Vagina (tissue), 2 donors: ENCODE data around the gene TESMIN. TPM values are rescaled to one million over a fixed set of nuclear protein-coding genes. Genes with fewer than 3 reads are reported as not detected.

Experiments
- DNase-seq, 2 donors: peaks; one replicate each; pipeline ENCODE4 v3.0.0-alpha.2; 2017; ENCODE audit errors: extremely low spot score in 2 of 2
- H3K27ac ChIP-seq: fragments of 200-600 bp; sonication (generic); one replicate; pipeline ENCODE4 v1.5.1; 2019
- H3K27me3 ChIP-seq: fragments of 200-600 bp; sonication (generic); one replicate; pipeline ENCODE4 v1.5.1; 2019
- H3K36me3 ChIP-seq, 2 donors: fragments of 200-600 bp; sonication (generic); one replicate each; pipeline ENCODE4 v1.5.1; 2017 to 2019
- H3K4me1 ChIP-seq: fragments of 200-600 bp; sonication (generic); one replicate; pipeline ENCODE4 v1.5.1; 2019
- H3K4me3 ChIP-seq, 2 donors: fragments of 200-600 bp; sonication (generic); 1 replicate in 1 of 2; 2 replicates in 1 of 2; pipeline ENCODE4 v1.5.1; 2016 to 2019
- H3K9me3 ChIP-seq: fragments of 200-600 bp; sonication (generic); one replicate; pipeline ENCODE4 v1.5.1; 2019
- POLR2A ChIP-seq, 2 donors: fragments of 450-650 bp; IDR thresholded peaks; one replicate each; pipeline ENCODE4 v1.6.1; 2017; ENCODE audit warnings: antibody characterized with exemption in 2 of 2, mild to moderate bottlenecking in 2 of 2, moderate library complexity in 2 of 2
- POLR2AphosphoS5 ChIP-seq, 2 donors: sonication (generic); formaldehyde crosslinking; IDR thresholded peaks; one replicate each; pipeline ENCODE4 v1.9.0; 2017; ENCODE audit warnings: antibody characterized with exemption in 2 of 2, mild to moderate bottlenecking in 2 of 2, low read depth in 1 of 2; ENCODE audit not compliant: insufficient read depth in 1 of 2
- intact Hi-C: fragments of 100-400 bp; cut with DNase I; formaldehyde crosslinking; loops from one replicate; pipeline ENCODE4 v1.15.1; 2023
- total RNA-seq: library from RNA; depleted of rRNA; stranded (reverse); fragments of >200 nt; gene quantifications from one replicate; pipeline ENCODE4 v1.2.3, GENCODE V29; 2016
- TF ChIP-seq, protein P1 (sequence below), 3 experiments: fragments of 450-650 bp in 2 of 3; fragments of 200-600 bp in 1 of 3; sonication (generic) in 1 of 3; IDR thresholded peaks; one replicate each; pipeline ENCODE4 v1.5.1; 2017 to 2019; ENCODE audit warnings: antibody characterized with exemption in 3 of 3, mild to moderate bottlenecking in 2 of 3, moderate library complexity in 2 of 3

The TESMIN gene
- total RNA-seq, 1 donor from 2014 or later, result 8.3 TPM

DNA sequence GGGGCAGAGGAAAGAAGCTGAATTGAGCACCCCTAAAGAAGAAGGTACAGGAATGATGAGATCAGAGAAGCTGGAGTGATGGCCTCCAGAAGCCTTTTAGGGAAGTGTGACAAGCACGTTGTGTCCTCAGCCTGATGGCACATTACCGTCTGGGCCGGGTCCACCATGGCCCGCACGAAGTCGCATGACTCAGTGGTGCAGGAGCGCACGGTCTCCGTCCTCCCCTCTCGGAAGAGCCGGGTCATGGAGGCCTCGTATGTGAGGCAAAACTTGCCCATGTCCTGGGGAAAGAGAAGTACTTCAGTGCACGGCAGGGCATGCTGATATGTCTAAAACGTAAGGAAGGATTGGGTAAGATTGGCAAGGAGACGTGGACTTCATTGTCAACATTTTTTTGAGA is 11.2 kb upstream of the TESMIN start:
- Histone ChIP-seq H3K27me3 (no peaks in the 10 kb centered on the region), H3K4me1 (no peaks in the 10 kb centered on the region), H3K9me3 (no peaks in the 10 kb centered on the region), H3K27ac (no peak overlapping the region), H3K4me3 (no peak overlapping the region), H3K36me3 (peaks cover 0 to 67% of the 10 kb centered on the region in 2 donors)
- TF ChIP-seq, protein P1, sequence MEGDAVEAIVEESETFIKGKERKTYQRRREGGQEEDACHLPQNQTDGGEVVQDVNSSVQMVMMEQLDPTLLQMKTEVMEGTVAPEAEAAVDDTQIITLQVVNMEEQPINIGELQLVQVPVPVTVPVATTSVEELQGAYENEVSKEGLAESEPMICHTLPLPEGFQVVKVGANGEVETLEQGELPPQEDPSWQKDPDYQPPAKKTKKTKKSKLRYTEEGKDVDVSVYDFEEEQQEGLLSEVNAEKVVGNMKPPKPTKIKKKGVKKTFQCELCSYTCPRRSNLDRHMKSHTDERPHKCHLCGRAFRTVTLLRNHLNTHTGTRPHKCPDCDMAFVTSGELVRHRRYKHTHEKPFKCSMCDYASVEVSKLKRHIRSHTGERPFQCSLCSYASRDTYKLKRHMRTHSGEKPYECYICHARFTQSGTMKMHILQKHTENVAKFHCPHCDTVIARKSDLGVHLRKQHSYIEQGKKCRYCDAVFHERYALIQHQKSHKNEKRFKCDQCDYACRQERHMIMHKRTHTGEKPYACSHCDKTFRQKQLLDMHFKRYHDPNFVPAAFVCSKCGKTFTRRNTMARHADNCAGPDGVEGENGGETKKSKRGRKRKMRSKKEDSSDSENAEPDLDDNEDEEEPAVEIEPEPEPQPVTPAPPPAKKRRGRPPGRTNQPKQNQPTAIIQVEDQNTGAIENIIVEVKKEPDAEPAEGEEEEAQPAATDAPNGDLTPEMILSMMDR (IDR thresholded peaks at IDR 0.05), result no peak
- TF ChIP-seq POLR2A (IDR thresholded peaks at IDR 0.05) (no peak), POLR2AphosphoS5 (IDR thresholded peaks at IDR 0.05; ENCODE audit: insufficient read depth in 1 of 2, low read depth in 1 of 2) (no peak)
- no peak for DNase-seq
- intact Hi-C loops, result no loop called here

DNA sequence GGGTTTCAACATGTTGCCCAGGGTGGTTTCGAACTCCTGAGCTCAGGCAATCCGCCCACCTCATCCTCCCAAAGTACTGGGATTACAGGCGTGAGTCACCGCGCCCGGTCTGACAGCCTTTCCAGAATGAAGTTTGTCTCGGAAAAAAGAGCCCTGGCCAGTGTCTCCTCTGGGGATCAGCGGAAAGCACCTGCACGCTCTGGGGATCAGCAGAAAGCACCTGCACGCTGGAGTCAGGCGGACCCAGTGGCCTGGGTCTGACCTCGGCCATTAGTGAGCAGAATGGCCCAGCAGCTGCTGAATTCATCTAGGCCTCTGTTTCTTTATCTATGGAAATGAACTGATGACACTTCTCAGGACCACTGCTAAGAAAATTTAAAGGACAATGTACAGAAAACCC is 10.5 kb upstream of the TESMIN start:
- no peak overlapping the region for H3K4me3 ChIP-seq
- H3K4me1 ChIP-seq, result no peaks in the 10 kb centered on the region
- H3K27me3 ChIP-seq, result no peaks in the 10 kb centered on the region
- TF ChIP-seq, protein P1 (IDR thresholded peaks at IDR 0.05), result no peak
- TF ChIP-seq POLR2AphosphoS5 (IDR thresholded peaks at IDR 0.05; ENCODE audit: insufficient read depth in 1 of 2, low read depth in 1 of 2) (no peak), POLR2A (IDR thresholded peaks at IDR 0.05) (no peak)
- no peak overlapping the region for H3K27ac ChIP-seq
- no peaks in the 10 kb centered on the region for H3K9me3 ChIP-seq
- intact Hi-C loops, result no loop called here
- DNase-seq, result no peak
- H3K36me3 ChIP-seq, result peaks cover 0 to 61% of the 10 kb centered on the region in 2 donors

DNA sequence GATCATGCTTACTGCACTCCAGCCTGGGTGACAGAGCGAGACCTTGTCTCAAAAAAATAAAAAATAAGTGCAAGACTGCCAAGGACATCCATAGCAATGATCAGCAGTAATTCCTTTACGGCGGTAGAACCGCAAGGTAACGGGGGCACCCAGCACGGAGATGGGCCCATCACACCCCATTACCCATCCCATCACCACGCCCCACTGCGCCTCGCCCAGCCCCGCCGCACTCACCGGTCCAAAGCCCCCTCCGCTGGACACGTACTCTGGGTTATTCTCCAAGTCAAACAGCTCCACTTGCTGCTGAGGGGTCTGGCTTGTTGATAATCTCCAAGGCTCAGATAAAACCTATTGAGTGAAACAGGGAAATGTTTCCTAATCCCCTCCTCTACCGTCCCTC is 8.7 kb upstream of the TESMIN start:
- no peaks in the 10 kb centered on the region for H3K4me1 ChIP-seq
- no peaks in the 10 kb centered on the region for H3K9me3 ChIP-seq
- no peak for TF ChIP-seq POLR2A (IDR thresholded peaks at IDR 0.05)
- TF ChIP-seq, protein P1 (IDR thresholded peaks at IDR 0.05), result no peak
- TF ChIP-seq POLR2AphosphoS5 (IDR thresholded peaks at IDR 0.05; ENCODE audit: insufficient read depth in 1 of 2, low read depth in 1 of 2), result no peak
- no peak for DNase-seq
- H3K27ac ChIP-seq, result no peak overlapping the region
- no peaks in the 10 kb centered on the region for H3K27me3 ChIP-seq
- H3K4me3 ChIP-seq, result no peak overlapping the region
- intact Hi-C loops, result no loop called here
- peaks cover 0 to 55% of the 10 kb centered on the region in 2 donors for H3K36me3 ChIP-seq

DNA sequence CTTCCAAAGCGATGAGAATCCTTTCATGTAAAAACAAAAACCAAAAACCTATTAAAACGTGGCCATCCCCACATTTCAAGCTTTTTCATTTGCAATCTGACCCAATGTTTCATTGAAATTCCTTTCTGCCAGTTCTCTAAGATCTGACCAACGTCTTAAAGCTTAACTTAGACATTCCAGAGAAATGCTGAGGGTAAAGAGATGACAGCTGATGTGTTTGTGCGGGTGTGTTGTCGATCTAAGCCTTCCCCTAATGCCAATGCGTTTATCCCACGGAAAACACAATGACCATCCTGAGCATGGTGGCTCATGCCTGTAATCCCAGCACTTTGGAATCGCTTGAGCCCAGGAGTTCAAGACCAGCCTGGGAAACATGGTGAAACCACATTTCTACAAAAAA is 6.4 kb upstream of the TESMIN start:
- Histone ChIP-seq H3K27ac (no peak overlapping the region), H3K36me3 (peaks cover 0 to 51% of the 10 kb centered on the region in 2 donors), H3K27me3 (no peaks in the 10 kb centered on the region), H3K4me3 (no peak overlapping the region), H3K4me1 (no peaks in the 10 kb centered on the region), H3K9me3 (no peaks in the 10 kb centered on the region)
- TF ChIP-seq POLR2AphosphoS5 (IDR thresholded peaks at IDR 0.05; ENCODE audit: insufficient read depth in 1 of 2, low read depth in 1 of 2), result no peak
- TF ChIP-seq, protein P1 (IDR thresholded peaks at IDR 0.05), result no peak
- DNase-seq, result no peak
- intact Hi-C loops, result no loop called here

DNA sequence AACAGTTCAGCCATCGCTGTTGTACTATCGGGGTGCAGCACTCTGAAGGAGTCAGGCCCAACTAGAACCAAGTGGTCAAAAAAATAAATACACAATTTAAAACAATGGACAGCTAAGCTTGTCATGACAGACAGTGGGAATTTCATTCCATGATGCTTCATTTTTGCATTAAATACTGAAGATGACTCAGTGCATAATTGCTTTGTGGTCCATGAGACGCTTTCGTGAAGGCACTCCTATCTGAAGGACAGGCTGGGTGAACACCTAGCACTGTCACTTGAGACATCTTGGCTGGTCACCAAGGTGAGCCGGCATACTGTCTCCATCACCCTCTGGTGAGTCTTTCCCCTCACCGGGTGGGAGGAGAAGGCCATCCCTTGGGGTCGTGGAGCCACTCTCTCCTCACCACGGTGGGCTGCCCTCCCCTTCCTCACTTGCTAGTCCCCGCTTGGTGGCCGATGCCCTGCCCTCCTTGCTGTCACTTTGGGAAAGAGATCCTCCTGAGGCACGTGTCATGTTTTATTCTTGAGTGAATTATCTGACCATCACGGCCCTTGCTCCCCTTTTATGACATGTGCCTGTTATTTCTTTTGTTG is 4.9 kb upstream of the TESMIN start:
- intact Hi-C loops, result no loop called here
- Histone ChIP-seq H3K36me3 (peaks cover 0 to 39% of the 10 kb centered on the region in 2 donors), H3K9me3 (no peaks in the 10 kb centered on the region), H3K4me3 (no peak overlapping the region), H3K4me1 (peaks cover 8% of the 10 kb centered on the region), H3K27ac (no peak overlapping the region), H3K27me3 (no peaks in the 10 kb centered on the region)
- no peak for DNase-seq
- TF ChIP-seq POLR2A (IDR thresholded peaks at IDR 0.05) (no peak), POLR2AphosphoS5 (IDR thresholded peaks at IDR 0.05; ENCODE audit: insufficient read depth in 1 of 2, low read depth in 1 of 2) (no peak)
- TF ChIP-seq, protein P1 (IDR thresholded peaks at IDR 0.05), result no peak
